Mammary microvascular endothelial cell (primary cell): ENCODE measurements around the gene TRPC5OS. TPM values are rescaled to one million over a fixed set of nuclear protein-coding genes. Genes with fewer than 3 reads are reported as not detected.

Experiments
- total RNA-seq: library from RNA; depleted of rRNA; stranded (reverse); fragments of >200 nt; gene quantifications from 2 replicates; pipeline ENCODE4 v1.2.3, GENCODE V29; 2015

Gene TRPC5OS
- total RNA-seq: 0.05 TPM in 1 of 2 replicates, not detected in the other

GRCh38 chrX:111875881-111876280, at the start of gene TRPC5OS:
Gene TRPC5OS, plus strand, starts transcription at chrX:111876181. Its CDS starts 25,669 bp downstream, at chrX:111901850.

Other genes with a start within 250 kb of the TRPC5OS start
- gene ALG13, start 195.0 kb upstream of the TRPC5OS start, total RNA-seq: 24.2 and 50.2 TPM in 2 replicates
- gene TRPC5, start 206.6 kb downstream of the TRPC5OS start, total RNA-seq: not detected in 2 replicates
- gene RTL4, start 206.8 kb downstream of the TRPC5OS start, total RNA-seq: not detected in 2 replicates